ENCODE measurements around the gene ZNF784. TPM values are rescaled to one million over a fixed set of nuclear protein-coding genes. Genes with fewer than 3 reads are reported as not detected.

The ZNF784 gene
- total and polyA plus RNA-seq, 7 donors: 4.9 to 22.2 (median 10.4) TPM

DNA sequence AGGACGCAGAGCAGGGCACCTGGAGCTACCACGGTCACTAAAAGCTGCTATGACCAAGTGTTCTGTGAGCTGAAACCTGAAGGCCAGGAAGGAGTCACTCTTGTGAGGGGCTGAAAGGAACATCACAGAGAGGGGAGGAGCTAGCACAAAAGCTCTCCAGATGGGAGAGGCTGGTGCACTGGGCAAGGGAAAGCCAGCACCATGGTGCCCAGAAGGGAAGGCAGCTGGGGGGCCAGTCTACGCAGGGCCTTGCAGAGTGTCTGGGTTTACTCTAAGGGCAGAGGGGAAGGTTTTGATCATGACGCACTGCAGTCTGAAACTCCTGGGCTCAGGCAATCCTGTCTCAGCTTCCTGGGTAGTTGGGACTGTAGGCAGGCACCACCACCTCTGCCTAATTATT lies 12.4 kb upstream of the ZNF784 start:
- peak in 1 of 2 donors; percentile 8 for DNase-seq
- TF ChIP-seq, protein P1, sequence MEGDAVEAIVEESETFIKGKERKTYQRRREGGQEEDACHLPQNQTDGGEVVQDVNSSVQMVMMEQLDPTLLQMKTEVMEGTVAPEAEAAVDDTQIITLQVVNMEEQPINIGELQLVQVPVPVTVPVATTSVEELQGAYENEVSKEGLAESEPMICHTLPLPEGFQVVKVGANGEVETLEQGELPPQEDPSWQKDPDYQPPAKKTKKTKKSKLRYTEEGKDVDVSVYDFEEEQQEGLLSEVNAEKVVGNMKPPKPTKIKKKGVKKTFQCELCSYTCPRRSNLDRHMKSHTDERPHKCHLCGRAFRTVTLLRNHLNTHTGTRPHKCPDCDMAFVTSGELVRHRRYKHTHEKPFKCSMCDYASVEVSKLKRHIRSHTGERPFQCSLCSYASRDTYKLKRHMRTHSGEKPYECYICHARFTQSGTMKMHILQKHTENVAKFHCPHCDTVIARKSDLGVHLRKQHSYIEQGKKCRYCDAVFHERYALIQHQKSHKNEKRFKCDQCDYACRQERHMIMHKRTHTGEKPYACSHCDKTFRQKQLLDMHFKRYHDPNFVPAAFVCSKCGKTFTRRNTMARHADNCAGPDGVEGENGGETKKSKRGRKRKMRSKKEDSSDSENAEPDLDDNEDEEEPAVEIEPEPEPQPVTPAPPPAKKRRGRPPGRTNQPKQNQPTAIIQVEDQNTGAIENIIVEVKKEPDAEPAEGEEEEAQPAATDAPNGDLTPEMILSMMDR (IDR thresholded peaks at IDR 0.05): no peak
- Histone ChIP-seq H3K36me3 (ENCODE audit: insufficient read depth in 1 of 2, low read depth in 1 of 2) (no peaks in the 10 kb centered on the region), H3K27me3 (ENCODE audit: insufficient read depth in 3 of 3, low read length in 2 of 3) (no peaks in the 10 kb centered on the region), H3K27ac (no peak overlapping the region), H3K4me1 (peaks cover 39% of the 10 kb centered on the region), H3K4me3 (no peak overlapping the region), H3K9me3 (no peaks in the 10 kb centered on the region)
- ATAC-seq: no peak
- 76 to 85% (median 79%) methylated on average over 4 of the region's 4 CpGs for WGBS, 3 donors
- intact Hi-C loops (cut with DNase I): no loop called here

DNA sequence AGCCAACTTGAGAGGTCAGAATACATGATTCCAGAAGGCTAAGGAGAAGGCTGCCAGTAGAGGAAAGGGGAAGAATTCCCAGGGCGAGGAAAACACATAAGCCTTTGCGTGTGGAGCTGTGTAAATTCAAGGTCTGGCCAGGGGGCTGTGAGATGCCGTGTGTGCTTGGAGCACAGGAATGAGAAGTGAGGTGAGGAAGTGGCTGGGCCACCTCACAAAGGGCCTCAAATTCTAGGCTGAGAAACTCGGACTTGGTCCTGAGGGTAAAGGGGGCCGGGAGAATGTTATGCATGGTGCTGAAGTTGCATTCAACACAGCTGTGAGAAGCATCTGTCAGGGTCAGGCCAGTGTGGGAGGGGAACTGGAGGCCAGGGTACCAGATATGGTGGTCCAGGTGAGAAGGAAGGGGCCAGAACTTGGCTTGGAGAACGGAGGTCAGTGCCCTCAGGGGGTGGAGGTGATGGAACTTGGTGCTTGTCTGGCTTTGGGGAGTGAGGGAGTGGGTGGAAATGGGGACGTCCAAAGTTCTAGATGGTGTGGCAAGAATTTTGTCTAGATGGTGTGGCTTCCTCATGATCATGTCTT lies 11.6 kb upstream of the ZNF784 start:
- Histone ChIP-seq H3K4me1 (peaks cover 39% of the 10 kb centered on the region), H3K27ac (peak overlapping the region; percentile 99), H3K36me3 (ENCODE audit: insufficient read depth in 1 of 2, low read depth in 1 of 2) (no peaks in the 10 kb centered on the region), H3K9me3 (no peaks in the 10 kb centered on the region), H3K4me3 (peak overlapping the region; percentile 92), H3K27me3 (ENCODE audit: insufficient read depth in 3 of 3, low read length in 2 of 3) (no peaks in the 10 kb centered on the region)
- DNase-seq (no peak), ATAC-seq (no peak)
- TF ChIP-seq, protein P1 (IDR thresholded peaks at IDR 0.05): no peak
- intact Hi-C loops (cut with DNase I): no loop called here
- WGBS, 3 donors: 49 to 65% (median 54%) methylated on average over 7 of the region's 7 CpGs

DNA sequence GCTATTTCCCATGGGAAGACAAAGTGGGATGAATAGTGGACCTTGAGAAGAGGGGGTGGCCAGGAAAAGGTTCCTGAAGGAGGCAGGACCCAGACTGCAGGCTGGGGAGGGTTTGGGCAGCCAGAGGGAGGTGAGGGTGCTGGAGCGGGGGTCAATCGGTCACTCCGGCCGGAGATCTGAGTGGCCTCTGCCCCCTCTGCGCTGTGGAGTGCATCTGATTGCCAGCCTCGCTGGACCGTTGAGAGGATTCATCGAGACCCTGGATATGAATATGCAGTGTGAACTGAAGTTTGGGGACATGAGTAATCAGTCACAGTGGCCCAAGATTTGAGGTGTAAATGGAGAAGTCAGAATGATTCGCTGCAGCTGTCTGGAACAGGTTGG lies 11.0 kb upstream of the ZNF784 start:
- H3K9me3 ChIP-seq: no peaks in the 10 kb centered on the region
- H3K4me3 ChIP-seq: peak overlapping the region; percentile 92
- no peak for DNase-seq
- H3K36me3 ChIP-seq (ENCODE audit: insufficient read depth in 1 of 2, low read depth in 1 of 2): no peaks in the 10 kb centered on the region
- 4 to 9% (median 5%) methylated on average over 8 to 9 of the region's 9 CpGs for WGBS, 3 donors
- H3K4me1 ChIP-seq: peaks cover 38% of the 10 kb centered on the region
- no peaks in the 10 kb centered on the region for H3K27me3 ChIP-seq (ENCODE audit: insufficient read depth in 3 of 3, low read length in 2 of 3)
- peak in 2 of 4 donors; percentile 2 to 10 for ATAC-seq
- intact Hi-C loops (cut with DNase I): no loop called here
- H3K27ac ChIP-seq: peak overlapping the region; percentile 99
- TF ChIP-seq, protein P1 (IDR thresholded peaks at IDR 0.05): no peak

DNA sequence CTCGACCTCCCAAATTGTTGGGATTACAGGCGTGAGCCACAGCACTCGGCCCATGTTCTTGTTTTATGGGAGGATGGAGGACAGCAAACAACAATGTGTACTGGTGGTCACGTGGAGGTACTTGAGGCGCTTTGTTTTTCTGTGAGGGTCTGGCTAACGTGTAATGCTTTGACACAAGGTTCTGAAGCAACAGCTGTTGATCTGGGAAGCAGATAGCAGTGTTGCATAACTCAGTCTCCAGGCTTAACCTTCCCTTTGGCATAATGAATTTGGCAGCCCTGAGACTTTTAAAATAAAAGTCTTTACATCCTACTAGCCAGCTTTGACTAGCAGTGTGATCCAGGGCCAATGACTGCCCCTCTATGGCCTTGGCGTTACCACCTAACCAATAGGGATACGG lies 9.5 kb upstream of the ZNF784 start:
- ATAC-seq (no peak), DNase-seq (peak in 1 of 2 donors; percentile 5)
- intact Hi-C loops (cut with DNase I): loop anchor here (5.0 kb wide), 3 partner anchors 117 to 173 kb away; no protein-coding TSS in a partner anchor
- WGBS, 3 donors: 48 to 64% (median 49%) methylated on average over 8 of the region's 8 CpGs
- H3K27ac ChIP-seq: peak overlapping the region; percentile 99
- TF ChIP-seq, protein P1 (IDR thresholded peaks at IDR 0.05): no peak
- no peaks in the 10 kb centered on the region for H3K27me3 ChIP-seq (ENCODE audit: insufficient read depth in 3 of 3, low read length in 2 of 3)
- no peaks in the 10 kb centered on the region for H3K9me3 ChIP-seq
- H3K36me3 ChIP-seq (ENCODE audit: insufficient read depth in 1 of 2, low read depth in 1 of 2): no peaks in the 10 kb centered on the region
- H3K4me1 ChIP-seq: peaks cover 24% of the 10 kb centered on the region
- H3K4me3 ChIP-seq: peak overlapping the region; percentile 92

DNA sequence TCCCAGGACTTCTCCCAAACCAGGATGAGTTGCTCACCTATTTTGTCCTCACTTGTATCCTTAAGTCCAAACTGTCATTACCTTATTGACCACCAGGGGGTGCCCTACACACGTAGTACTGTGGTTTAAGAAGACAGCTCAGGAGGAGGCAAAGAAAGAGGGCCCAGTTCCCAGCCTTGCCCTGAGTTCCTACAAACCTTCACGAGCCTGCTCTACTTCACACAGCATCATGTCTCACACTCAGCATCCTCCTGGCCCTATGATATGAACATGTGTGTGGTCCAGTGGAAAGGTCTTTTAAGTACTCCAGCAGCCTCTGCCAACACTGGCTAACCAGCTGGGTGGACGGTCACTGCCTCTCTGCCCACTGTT lies 8.1 kb upstream of the ZNF784 start:
- no peaks in the 10 kb centered on the region for H3K27me3 ChIP-seq (ENCODE audit: insufficient read depth in 3 of 3, low read length in 2 of 3)
- H3K27ac ChIP-seq: peak overlapping the region; percentile 99
- no peaks in the 10 kb centered on the region for H3K9me3 ChIP-seq
- no peak overlapping the region for H3K4me3 ChIP-seq
- ATAC-seq (peak; percentile 75 to 78 (median 76)), DNase-seq (peak; percentile 63 to 73)
- TF ChIP-seq, protein P1 (IDR thresholded peaks at IDR 0.05): peak; percentile 91
- WGBS, 3 donors: 7 to 9% (median 8%) methylated on average over 3 of the region's 3 CpGs
- H3K4me1 ChIP-seq: peaks cover 20% of the 10 kb centered on the region
- no peaks in the 10 kb centered on the region for H3K36me3 ChIP-seq (ENCODE audit: insufficient read depth in 1 of 2, low read depth in 1 of 2)
- intact Hi-C loops (cut with DNase I): loop anchor here (5.0 kb wide), 3 partner anchors 115 to 175 kb away; no protein-coding TSS in a partner anchor

Measured in psoas muscle (tissue), 8 donors.